ENCODE measurements around the gene NUP62. TPM values are rescaled to one million over a fixed set of nuclear protein-coding genes. Genes with fewer than 3 reads are reported as not detected.

Gene NUP62, protein sequence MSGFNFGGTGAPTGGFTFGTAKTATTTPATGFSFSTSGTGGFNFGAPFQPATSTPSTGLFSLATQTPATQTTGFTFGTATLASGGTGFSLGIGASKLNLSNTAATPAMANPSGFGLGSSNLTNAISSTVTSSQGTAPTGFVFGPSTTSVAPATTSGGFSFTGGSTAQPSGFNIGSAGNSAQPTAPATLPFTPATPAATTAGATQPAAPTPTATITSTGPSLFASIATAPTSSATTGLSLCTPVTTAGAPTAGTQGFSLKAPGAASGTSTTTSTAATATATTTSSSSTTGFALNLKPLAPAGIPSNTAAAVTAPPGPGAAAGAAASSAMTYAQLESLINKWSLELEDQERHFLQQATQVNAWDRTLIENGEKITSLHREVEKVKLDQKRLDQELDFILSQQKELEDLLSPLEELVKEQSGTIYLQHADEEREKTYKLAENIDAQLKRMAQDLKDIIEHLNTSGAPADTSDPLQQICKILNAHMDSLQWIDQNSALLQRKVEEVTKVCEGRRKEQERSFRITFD
- total RNA-seq, result 27.9 and 28.4 TPM in 2 replicates

DNA sequence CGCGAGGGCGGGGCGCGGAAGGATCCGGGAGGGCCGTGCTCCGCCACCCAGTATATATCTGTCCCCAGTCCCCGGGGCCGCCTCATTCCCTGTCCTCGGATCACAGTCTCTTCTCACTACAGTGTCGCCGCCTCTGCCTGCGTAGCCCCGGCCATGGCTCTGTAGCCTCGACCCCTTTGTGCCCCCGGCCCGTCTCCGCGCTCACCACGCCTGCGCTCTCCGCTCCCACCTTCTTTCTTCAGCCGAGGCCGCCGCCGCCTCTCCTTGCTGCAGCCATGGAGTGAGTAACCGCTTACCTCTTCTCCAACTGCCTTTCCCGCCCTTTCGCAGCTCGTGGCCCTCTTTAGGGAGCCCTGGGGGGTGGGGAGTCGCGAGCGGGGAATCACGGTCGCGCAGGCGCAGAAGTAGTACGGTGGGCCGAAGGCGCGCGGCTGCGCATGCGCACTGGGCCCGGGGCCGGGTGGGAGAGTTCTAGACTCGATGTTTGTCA lies at the start of gene NUP62, which contains the start of gene ATF5:
TSS of gene NUP62 (minus strand) at position 384 of the 490 bp plus-strand sequence. CDS start 19,697 bp downstream, outside the sequence.
TSS of gene ATF5 (plus strand) at position 85 of the 490 bp plus-strand sequence. CDS start 1,646 bp downstream, outside the sequence.

DNA sequence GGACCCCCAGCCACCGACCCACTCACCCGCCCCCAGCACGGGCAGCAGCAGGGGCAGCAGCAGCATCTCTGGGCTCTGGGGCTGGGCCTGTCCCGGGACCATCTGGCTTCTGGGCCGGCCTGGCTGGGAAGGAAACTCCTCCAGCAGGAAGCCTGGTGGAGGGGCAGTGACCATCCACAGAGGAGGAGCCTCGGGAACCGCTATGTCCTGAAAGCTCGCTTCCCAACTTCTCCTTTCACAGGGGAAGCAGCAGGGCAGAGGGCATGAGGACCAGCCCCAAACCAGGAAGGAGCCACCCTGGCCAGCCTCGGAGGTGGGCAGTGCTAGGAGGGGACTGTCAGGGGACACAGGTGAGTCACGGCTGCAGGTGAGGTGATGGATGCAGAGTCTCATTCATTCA lies 31.7 kb upstream of the NUP62 start, which contains the start of gene SIGLEC11:
TSS of gene SIGLEC11 (minus strand) at position 193 of the 400 bp plus-strand sequence. CDS start at position 102, 91 bp downstream.

DNA sequence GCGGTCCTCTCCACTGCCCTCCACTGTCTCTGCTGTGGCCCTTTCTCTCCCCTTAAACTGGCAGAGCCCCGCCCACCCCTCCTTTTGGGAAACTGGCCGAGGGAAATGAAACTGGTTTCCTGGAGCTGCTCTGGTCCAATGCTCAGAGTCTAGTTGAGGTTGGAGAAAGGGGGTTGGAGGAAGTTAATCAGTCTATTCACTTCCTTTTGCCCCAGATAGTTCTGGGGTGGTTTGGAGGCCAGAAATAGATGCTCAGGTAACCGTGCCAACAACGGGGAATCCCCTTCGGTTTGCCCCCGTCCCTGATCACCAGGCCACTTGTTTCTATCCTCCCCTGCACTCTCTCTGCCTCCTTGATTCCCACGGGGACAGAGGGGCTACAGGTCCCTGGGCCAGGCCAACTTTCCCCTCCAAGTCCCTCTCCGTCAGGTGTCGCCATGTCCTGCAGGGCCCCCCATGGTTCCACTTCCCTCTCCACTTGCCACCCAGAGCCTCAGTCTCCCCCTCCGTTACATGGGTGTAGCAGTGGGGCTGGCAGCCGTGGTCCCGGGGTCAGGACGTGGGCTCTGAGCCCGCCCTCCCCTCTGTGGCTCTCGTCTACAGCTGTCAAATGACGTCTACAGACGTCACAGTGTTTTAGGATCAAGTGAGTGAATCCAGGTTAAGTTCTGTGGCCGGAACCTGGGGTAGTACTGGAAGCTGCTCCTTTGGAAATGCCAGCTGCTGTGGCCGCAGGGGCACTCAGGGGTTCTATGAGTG lies 32.3 kb downstream of the NUP62 start, which contains the start of gene IL4I1:
TSS of gene IL4I1 (minus strand) at position 25 of the 759 bp plus-strand sequence. CDS start 727 bp downstream, outside the sequence.

DNA sequence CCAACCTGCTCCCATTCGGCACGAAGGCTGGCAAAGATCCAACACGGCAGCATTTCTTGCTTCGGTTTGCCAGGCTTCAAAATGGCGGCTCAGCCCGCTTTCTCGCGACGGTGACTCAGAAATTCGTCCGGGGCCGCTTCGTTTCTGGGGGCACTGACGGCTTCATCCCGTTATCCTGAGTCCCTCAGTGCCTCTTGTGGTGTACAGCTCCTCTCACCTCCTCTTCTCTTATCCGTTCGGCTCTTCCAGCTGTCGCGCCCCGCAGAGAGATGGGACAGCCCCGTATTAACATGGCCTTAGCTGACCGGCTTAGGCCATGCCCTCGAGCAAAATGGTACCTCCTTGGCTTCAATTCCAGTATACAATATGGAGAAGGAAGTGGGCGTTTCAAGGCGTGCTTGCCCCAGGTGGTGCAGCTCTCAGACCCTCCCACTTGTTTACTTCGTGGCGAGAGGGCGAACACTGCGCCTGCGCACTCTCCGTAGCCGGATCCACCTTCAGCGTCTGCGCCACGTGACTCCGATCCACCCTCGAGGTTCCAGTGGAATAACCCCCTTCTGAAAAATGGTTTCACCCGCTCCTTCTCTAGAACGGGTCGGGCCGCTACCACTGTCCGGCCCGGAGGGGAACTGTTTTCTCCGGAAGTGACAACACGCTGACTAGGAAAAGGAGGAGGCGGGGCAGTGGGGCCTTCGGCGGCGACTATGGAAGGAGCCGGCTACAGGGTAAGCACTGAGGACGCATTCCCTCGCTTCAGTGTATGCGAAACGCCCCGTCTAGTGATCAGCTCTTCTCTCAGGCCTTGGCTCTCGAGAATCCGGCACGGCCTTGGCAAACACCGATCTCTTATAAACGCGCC lies 52.1 kb downstream of the NUP62 start, which contains the start of the genes AKT1S1 and TBC1D17:
TSS of gene AKT1S1 (minus strand) at position 336 of the 859 bp plus-strand sequence. CDS start 4,060 bp downstream, outside the sequence.
TSS of gene TBC1D17 (plus strand) at position 683 of the 859 bp plus-strand sequence. CDS start at position 705, 22 bp downstream.

DNA sequence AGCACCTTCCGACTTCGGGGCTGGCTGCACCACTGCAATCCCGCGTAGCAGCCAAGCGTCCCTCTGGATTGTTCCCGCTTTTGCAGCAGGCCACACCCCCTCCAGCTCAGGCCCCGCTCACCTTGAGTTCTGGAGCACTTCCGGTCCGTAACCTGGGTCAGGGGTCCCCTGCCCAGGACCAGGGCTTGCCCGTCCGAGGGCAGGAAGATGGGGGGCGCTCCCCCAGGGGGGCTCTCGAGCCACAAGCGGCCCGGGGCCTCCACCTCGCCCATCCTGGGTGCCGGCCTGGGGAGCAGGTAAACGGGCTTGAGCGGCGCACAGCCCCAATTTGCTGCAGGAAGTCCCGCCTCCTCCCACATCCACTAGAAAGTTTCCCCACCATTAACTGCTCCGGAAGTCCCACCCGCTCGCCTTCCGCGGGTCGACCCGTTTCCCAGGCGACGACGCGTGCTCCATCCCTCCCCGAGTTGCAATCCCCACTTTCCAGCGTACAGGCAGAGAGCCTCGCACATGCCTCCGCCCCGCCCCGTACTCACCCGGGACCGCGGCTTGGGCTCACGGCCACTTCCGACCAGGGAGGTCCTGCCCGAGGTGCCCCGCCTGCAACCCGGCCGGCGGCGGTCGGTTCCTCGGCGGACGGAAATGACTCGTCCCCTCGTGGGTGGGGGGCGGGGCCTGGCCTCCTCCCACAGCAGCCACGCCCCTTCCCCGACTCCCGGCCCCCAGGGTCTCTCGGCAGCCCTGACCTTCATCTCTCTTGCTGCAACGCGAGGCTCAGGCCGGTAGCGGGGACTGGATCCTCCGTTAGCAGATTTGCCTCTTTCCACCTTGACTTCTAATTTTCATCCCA lies 62.1 kb downstream of the NUP62 start, which contains the start of gene PNKP:
TSS of gene PNKP (minus strand) at position 644 of the 850 bp plus-strand sequence. CDS start at position 272, 372 bp downstream.

Other genes with a start within 250 kb of the NUP62 start
- 0.47 and 0.54 TPM in 2 replicates for gene ADM5, start 239.9 kb downstream of the NUP62 start, total RNA-seq
- gene CPT1C, start 238.4 kb downstream of the NUP62 start, total RNA-seq, result 15.3 and 16.9 TPM in 2 replicates
- 0.09 TPM in 1 of 2 replicates, not detected in the other for gene TSKS, start 166.2 kb downstream of the NUP62 start, total RNA-seq
- gene AP2A1, start 162.5 kb downstream of the NUP62 start, total RNA-seq, result 54.7 and 63.5 TPM in 2 replicates
- gene FUZ, start 116.2 kb downstream of the NUP62 start, total RNA-seq, result 13.9 and 25.0 TPM in 2 replicates
- 11.9 and 15.3 TPM in 2 replicates for gene MED25, start 111.2 kb downstream of the NUP62 start, total RNA-seq
- 54.4 and 80.2 TPM in 2 replicates for gene PTOV1, start 78.3 kb downstream of the NUP62 start, total RNA-seq
- gene PNKP, start 61.9 kb downstream of the NUP62 start, total RNA-seq, result 36.7 and 47.2 TPM in 2 replicates
- 7.6 and 9.1 TPM in 2 replicates for gene AKT1S1, start 52.1 kb downstream of the NUP62 start, total RNA-seq
- 4.7 and 5.1 TPM in 2 replicates for gene TBC1D17, start 51.8 kb downstream of the NUP62 start, total RNA-seq
- gene IL4I1, start 32.6 kb downstream of the NUP62 start, total RNA-seq, result 3.2 and 3.5 TPM in 2 replicates
- 2.7 and 4.0 TPM in 2 replicates for gene ATF5, start 299 bp downstream of the NUP62 start, total RNA-seq
- gene SIGLEC11, start 31.7 kb upstream of the NUP62 start, total RNA-seq, result 0.09 TPM in 1 of 2 replicates, not detected in the other
- 16.5 and 19.1 TPM in 2 replicates for gene VRK3, start 95.9 kb upstream of the NUP62 start, total RNA-seq
- 4.9 and 5.2 TPM in 2 replicates for gene ZNF473, start 96.5 kb upstream of the NUP62 start, total RNA-seq
- not detected in 2 replicates for gene IZUMO2, start 233.8 kb upstream of the NUP62 start, total RNA-seq

Measured in endothelial cell of coronary artery (primary cell).